GM12878 (cell line): ENCODE results near the gene CELSR3. TPM values are rescaled to one million over a fixed set of nuclear protein-coding genes. Genes with fewer than 3 reads are reported as not detected.

ENCODE experiments used
- ATAC-seq: fragments of 200-7000 bp; cut with Tn5 transposase; 3 replicates; pipeline ENCODE4 v1.9.1; 2020; ENCODE audit warnings: mild to moderate bottlenecking, moderate library complexity
- BruUV-seq: library from RNA; stranded (reverse); fragments of 400-500 nt; replicated peaks from 2 replicates; lab custom pipeline; 2021; lab: Mats Ljungman, UMichigan
- CTCF ChIA-PET: fragments of 300-600 bp; sonication (Branson Sonifier 250); formaldehyde crosslinking; extraction: SDS; loops from one replicate; lab custom pipeline; 2021; ENCODE audit warnings: inconsistent platforms; lab: Yijun Ruan, JAX
- POLR2A ChIA-PET: fragments of 350-600 bp; formaldehyde crosslinking; extraction: SDS; loops from one replicate; lab custom pipeline; 2021; ENCODE audit warnings: inconsistent platforms; lab: Charles Lee
- RAD21 ChIA-PET: fragments of 300-600 bp; sonication (Branson Sonifier 250); formaldehyde crosslinking; loops from one replicate; lab custom pipeline; 2023; ENCODE audit warnings: antibody characterized with exemption; ENCODE audit not compliant: unreplicated experiment; lab: Charles Lee
- SMC1A ChIA-PET: fragments of 300-600 bp; sonication (Branson Sonifier 250); formaldehyde crosslinking; loops from one replicate; lab custom pipeline; 2023; ENCODE audit not compliant: unreplicated experiment, uncharacterized antibody; lab: Charles Lee
- DNase-seq: peaks from one replicate; pipeline ENCODE4 v3.0.0-alpha.2; 2011; ENCODE audit warnings: low read depth, low spot score
- FAIRE-seq: peaks from 3 replicates; lab custom pipeline; 2011; peaks lifted over from hg19 to GRCh38; lab: Jason Lieb, UNC
- H2AFZ ChIP-seq: 2 replicates; pipeline ENCODE4 v1.6.0; 2011; ENCODE audit warnings: low read depth, low read length, control low read depth; ENCODE audit not compliant: control insufficient read depth
- H3K27ac ChIP-seq: 2 replicates; pipeline ENCODE4 v1.5.1; 2011; ENCODE audit warnings: control low read depth; ENCODE audit not compliant: control insufficient read depth, insufficient read depth
- H3K27me3 ChIP-seq, 2 experiments: replicated peaks in 1 of 2; 2 replicates each; pipeline versions ENCODE4 v1.6.0 to v1.6.1; 2011; ENCODE audit warnings: low read length in 1 of 2; ENCODE audit not compliant: control insufficient read depth in 2 of 2, insufficient read depth in 2 of 2
- H3K36me3 ChIP-seq, 2 experiments: 2 replicates each; pipeline ENCODE4 v1.5.1; 2011; ENCODE audit warnings: low read length in 1 of 2; ENCODE audit not compliant: control insufficient read depth in 2 of 2, insufficient read depth in 2 of 2
- H3K4me1 ChIP-seq: 2 replicates; pipeline ENCODE4 v1.6.1; 2011; ENCODE audit warnings: mild to moderate bottlenecking, low read length, moderate library complexity, mixed read lengths; ENCODE audit not compliant: control insufficient read depth, insufficient read depth
- H3K4me2 ChIP-seq: 2 replicates; pipeline ENCODE4 v1.6.0; 2011; ENCODE audit warnings: control low read depth; ENCODE audit not compliant: control insufficient read depth, insufficient read depth
- H3K4me3 ChIP-seq: fragments of 200-600 bp; sonication (generic); 2 replicates; pipeline ENCODE4 v1.5.1; 2016
- H3K79me2 ChIP-seq: 2 replicates; pipeline ENCODE4 v1.6.0; 2011; ENCODE audit warnings: low read length; ENCODE audit not compliant: control insufficient read depth, insufficient read depth
- H3K9ac ChIP-seq: 2 replicates; pipeline ENCODE4 v1.8.0; 2011; ENCODE audit warnings: low read length, control low read depth, mixed read lengths; ENCODE audit not compliant: control insufficient read depth, insufficient read depth
- H3K9me3 ChIP-seq: replicated peaks from 3 replicates; pipeline ENCODE4 v1.5.1; 2011; ENCODE audit warnings: mild to moderate bottlenecking, low read length; ENCODE audit not compliant: control insufficient read depth, insufficient read depth
- H4K20me1 ChIP-seq: 2 replicates; pipeline ENCODE4 v1.6.0; 2011; ENCODE audit not compliant: control insufficient read depth, insufficient read depth
- BCL3 ChIP-seq: IDR thresholded peaks from 2 replicates; pipeline ENCODE4 v1.6.1; 2011; ENCODE audit warnings: borderline replicate concordance, low read depth, mild to moderate bottlenecking, moderate library complexity, low read length; ENCODE audit not compliant: insufficient read depth, poor library complexity, severe bottlenecking
- CREM ChIP-seq: IDR thresholded peaks from 2 replicates; pipeline ENCODE4 v1.6.1; 2014; ENCODE audit warnings: antibody characterized with exemption, low read depth
- ESRRA ChIP-seq: IDR thresholded peaks from 2 replicates; pipeline ENCODE4 v1.6.1; 2012; ENCODE audit warnings: mild to moderate bottlenecking, low read length, improper control_type of control experiment
- POLR2AphosphoS5 ChIP-seq: IDR thresholded peaks from 2 replicates; pipeline ENCODE4 v1.6.1; 2011; ENCODE audit warnings: mild to moderate bottlenecking, low read length, inconsistent platforms
- RCOR1 ChIP-seq: conservative IDR thresholded peaks from 2 replicates; pipeline ENCODE4 v1.6.1; 2012; ENCODE audit warnings: low read depth, low read length, improper control_type of control experiment
- SPI1 ChIP-seq: IDR thresholded peaks from 2 replicates; pipeline ENCODE4 v1.6.1; 2011; ENCODE audit warnings: low read depth, mild to moderate bottlenecking, low read length, moderate library complexity, borderline replicate concordance; ENCODE audit not compliant: insufficient read depth
- WGBS: methylation state at CpG from one replicate; pipeline ENCODE4 v1.1.6; 2016; ENCODE audit warnings: low lambda C conversion rate; ENCODE audit not compliant: insufficient replicate concordance, insufficient coverage; ENCODE audit errors: missing lambda C conversion rate; 5-methylcytosine and 5-hydroxymethylcytosine counted together
- in situ Hi-C: fragments of 300-500 bp; cut with MboI; formaldehyde crosslinking; loops from 9 replicates; pipeline ENCODE4 v1.14.3; 2018; ENCODE audit warnings: mixed read lengths
- intact Hi-C: fragments of 100-400 bp; cut with micrococcal nuclease; formaldehyde crosslinking; loops from one replicate; pipeline ENCODE4 v1.14.2; 2022; ENCODE audit not compliant: unreplicated experiment
- polyA plus RNA-seq, 11 experiments: library from polyadenylated mRNA; depleted of rRNA in 4 of 11; unstranded in 6 of 11; stranded (reverse) in 5 of 11; fragments of >200 nt; fragmentation: Nextera tagmentation in 4 of 11; fragmentation: Illumina TruSeq in 1 of 11; extraction: Ambion mirVana in 4 of 11; extraction: Trizol in 1 of 11; gene quantifications; 1 replicate in 1 of 11; 2 replicates in 10 of 11; pipeline versions ENCODE4 v1.2.1 to v1.2.3, GENCODE V29; 2011 to 2016; ENCODE audit warnings: inconsistent platforms in 2 of 11, missing spikeins in 2 of 11, low read depth in 1 of 11
- total RNA-seq, 4 experiments: library from RNA; depleted of rRNA in 3 of 4; stranded (reverse); fragments of >200 nt in 3 of 4; fragmentation: Illumina TruSeq in 1 of 4; extraction: Trizol in 1 of 4; gene quantifications; 2 replicates each; pipeline versions ENCODE4 v1.2.1 to v1.2.3, GENCODE V29; 2013 to 2021

The CELSR3 gene
- total and polyA plus RNA-seq, 10 of the 15 experiments (the other 5 are each of a cell fraction or from before 2014, with no cell fraction given) = 0.08 to 1.6 (median 0.57) TPM

DNA sequence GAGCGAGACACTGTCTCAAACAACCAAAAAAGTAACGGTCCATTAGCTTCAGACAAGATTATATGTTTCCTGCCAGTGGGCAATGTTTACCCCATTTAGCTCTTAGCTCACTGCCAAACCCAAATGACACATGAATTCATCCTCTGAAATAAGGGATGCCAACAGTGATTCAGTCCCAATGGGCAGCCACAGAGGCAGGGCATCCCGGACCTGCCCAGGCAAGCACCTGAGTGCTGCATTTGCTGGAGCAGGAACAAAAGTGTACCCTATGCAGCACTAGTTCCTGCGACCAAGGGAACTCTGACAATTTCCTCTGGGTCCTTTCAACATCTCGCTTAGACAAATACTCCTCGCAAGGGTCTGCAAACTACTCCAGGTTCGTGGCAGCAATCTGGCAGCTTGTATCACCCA is 46.4 kb upstream of the CELSR3 start:
- WGBS = 63% methylated on average over 7 of the region's 7 CpGs
- no peaks in the 10 kb centered on the region for H3K9me3 ChIP-seq
- intact Hi-C loops (no loop called here), in situ Hi-C loops (no loop called here)
- TSS peak; percentile 40 for BruUV-seq
- POLR2A ChIA-PET = no interaction called here
- TF ChIP-seq ESRRA (no peak), POLR2AphosphoS5 (0 out of 2 replicates have a peak, but pooled peaks have one; percentile 30), RCOR1 (no peak), SPI1 (no peak)
- H3K36me3 ChIP-seq = peaks cover 5 to 21% of the 10 kb centered on the region in 2 experiments; a peak in 3 of 4 replicates
- H3K4me3 ChIP-seq = no peak overlapping the region
- H4K20me1 ChIP-seq = peaks cover 11% of the 10 kb centered on the region
- H3K9ac ChIP-seq = no peak overlapping the region
- no peaks in the 10 kb centered on the region; the same call in 1 of the 2 replicates for H3K4me1 ChIP-seq
- CTCF ChIA-PET = no interaction called here
- ATAC-seq = no peak; the same call in 2 of the 3 replicates
- no peak overlapping the region for H2AFZ ChIP-seq
- peaks cover 76% of the 10 kb centered on the region for H3K79me2 ChIP-seq
- H3K27me3 ChIP-seq = no peaks in the 10 kb centered on the region
- no peak for DNase-seq
- RAD21 ChIA-PET = no interaction called here
- SMC1A ChIA-PET = interaction anchor here (0.7 kb wide), 1 partner anchor 446 kb away, joined by 3 read pairs; no protein-coding TSS in a partner anchor
- FAIRE-seq = no peak
- peak overlapping the region; percentile 24 for H3K27ac ChIP-seq
- H3K4me2 ChIP-seq = no peak overlapping the region

- Histone ChIP-seq H3K4me3 (no peak overlapping the region), H3K36me3 (peaks cover 5 to 21% of the 10 kb centered on the region in 2 experiments; a peak in 3 of 4 replicates), H4K20me1 (peaks cover 11% of the 10 kb centered on the region), H3K9ac (no peak overlapping the region), H3K27me3 (no peaks in the 10 kb centered on the region), H2AFZ (no peak overlapping the region), H3K9me3 (no peaks in the 10 kb centered on the region), H3K4me1 (no peaks in the 10 kb centered on the region; the same call in 1 of the 2 replicates), H3K79me2 (peaks cover 72% of the 10 kb centered on the region), H3K4me2 (no peak overlapping the region), H3K27ac (no peak overlapping the region)
- in situ Hi-C loops (no loop called here), intact Hi-C loops (no loop called here)
- ChIA-PET SMC1A (interaction anchor here (0.7 kb wide), 1 partner anchor 445 kb away, joined by 3 read pairs; no protein-coding TSS in a partner anchor), POLR2A (interaction anchor here (0.7 to 1.0 kb wide), 2 partner anchors 8 to 16 kb away, joined by 3 to 5 read pairs; partner anchors contain the start of gene IP6K2), CTCF (no interaction called here), RAD21 (no interaction called here)
- TF ChIP-seq BCL3 (peak; percentile 50), CREM (no peak)
- 93% methylated on average over 2 of the region's 2 CpGs for WGBS
- no peak for ATAC-seq
- no peak for DNase-seq
- BruUV-seq = no TSS peak
- FAIRE-seq = peak; percentile 49
Observed at GRCh38 chr3:48708481-48708889, 45.8 kb upstream of the CELSR3 start.
